22Rv1 (cell line): ENCODE results near the gene FGF18.

ENCODE experiments used
- CTCF ChIP-seq: fragments of 450-650 bp; IDR thresholded peaks from 2 replicates; pipeline ENCODE4 v1.5.1; 2017; ENCODE audit warnings: mild to moderate bottlenecking
- ZFX ChIP-seq: fragments of 450-650 bp; IDR thresholded peaks from 2 replicates; pipeline ENCODE4 v1.6.1; 2017; ENCODE audit warnings: antibody characterized with exemption, borderline replicate concordance

- TF ChIP-seq CTCF (no peak), ZFX (no peak)
Measured at GRCh38 chr5:171395042-171395441, 24.4 kb upstream of the FGF18 start.
